Hematopoietic multipotent progenitor cell treated with erythropoietin and hydrocortisone succinate and interleukin-3 and kit ligand, for 17 days (in vitro differentiated cells): ENCODE data around the gene WNT5A.

Source experiments
- DNase-seq: peaks from one replicate; pipeline ENCODE4 v3.0.0-alpha.2; 2015; ENCODE audit warnings: low spot score

WNT5A gene

DNA sequence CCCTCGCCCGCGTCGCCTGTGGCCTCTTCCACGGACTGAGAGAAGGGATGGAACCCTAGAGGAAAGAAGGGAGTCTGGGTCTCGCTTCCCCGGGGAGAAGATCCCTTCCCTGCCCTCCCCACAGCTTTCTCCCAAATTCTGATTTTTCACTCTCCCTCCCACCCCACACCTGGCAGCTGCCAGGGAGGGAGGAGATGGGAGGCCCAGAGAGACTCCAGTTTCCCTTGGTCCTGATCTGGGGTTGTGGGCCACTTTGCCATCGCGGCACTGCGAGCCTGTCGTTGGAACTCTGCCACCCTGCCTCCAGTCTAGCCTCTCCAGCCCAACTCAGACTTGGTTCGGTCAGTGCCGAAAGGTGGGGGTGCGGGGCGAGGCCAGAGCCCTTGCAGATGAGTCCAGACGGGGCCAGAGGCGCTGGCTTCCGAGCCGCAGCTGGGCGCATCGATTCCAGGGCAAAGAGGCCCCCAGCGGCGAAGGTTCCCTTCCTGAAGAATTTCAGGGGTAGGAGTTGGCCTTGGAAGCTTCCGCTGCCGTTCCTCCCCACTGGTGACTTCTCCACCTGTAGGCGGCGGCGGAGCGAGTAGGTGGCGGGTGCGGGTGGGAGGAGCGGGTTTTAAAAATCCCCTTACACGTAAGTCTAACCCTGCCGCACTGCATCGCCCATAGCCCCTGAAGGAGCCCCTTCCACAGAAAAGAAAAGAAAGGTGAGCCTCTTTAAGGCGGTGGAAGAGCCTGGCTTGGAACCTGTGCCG is 5.2 kb downstream of the WNT5A start:
- DNase-seq: no peak

DNA sequence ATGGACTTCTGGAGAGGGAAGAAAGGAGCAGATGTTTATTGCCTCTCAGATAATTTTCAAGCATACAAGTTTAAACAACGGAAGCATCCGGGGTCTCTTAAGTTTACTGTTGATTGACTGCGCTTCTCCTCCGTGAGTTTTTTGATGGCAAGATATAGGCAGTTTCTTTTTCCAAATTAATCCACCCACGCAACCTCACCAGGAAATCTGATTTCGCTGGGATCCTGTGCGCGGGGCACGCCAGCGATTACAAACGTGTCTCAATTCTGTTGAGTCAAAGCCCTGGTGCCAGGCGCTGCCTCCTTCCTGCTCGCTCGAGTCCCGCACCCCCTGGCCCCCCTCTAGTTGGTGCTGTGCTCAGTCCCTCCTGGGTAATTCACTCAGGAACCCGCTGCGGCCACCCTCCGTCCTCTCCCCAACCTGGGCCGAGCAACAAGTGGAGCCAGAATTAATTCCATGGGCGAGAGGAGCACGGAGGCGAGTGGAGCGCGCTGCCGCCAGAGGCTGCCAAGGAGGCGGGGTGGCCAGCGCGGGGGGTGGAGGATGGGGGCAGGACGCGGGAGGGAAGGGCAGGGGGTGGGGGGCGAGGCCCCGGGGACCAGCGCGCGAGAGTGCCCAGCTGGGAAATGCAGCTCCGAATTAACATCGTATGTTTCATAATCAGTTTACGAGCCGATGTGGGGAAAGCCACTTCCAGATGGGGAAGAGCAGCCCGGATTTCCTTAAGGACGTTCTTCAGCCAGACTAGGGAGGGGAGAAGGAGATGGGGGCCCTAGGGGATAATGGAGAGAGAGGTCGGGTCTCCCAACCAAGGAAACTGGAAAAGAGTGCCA is 6.0 kb downstream of the WNT5A start:
- DNase-seq: no peak

DNA sequence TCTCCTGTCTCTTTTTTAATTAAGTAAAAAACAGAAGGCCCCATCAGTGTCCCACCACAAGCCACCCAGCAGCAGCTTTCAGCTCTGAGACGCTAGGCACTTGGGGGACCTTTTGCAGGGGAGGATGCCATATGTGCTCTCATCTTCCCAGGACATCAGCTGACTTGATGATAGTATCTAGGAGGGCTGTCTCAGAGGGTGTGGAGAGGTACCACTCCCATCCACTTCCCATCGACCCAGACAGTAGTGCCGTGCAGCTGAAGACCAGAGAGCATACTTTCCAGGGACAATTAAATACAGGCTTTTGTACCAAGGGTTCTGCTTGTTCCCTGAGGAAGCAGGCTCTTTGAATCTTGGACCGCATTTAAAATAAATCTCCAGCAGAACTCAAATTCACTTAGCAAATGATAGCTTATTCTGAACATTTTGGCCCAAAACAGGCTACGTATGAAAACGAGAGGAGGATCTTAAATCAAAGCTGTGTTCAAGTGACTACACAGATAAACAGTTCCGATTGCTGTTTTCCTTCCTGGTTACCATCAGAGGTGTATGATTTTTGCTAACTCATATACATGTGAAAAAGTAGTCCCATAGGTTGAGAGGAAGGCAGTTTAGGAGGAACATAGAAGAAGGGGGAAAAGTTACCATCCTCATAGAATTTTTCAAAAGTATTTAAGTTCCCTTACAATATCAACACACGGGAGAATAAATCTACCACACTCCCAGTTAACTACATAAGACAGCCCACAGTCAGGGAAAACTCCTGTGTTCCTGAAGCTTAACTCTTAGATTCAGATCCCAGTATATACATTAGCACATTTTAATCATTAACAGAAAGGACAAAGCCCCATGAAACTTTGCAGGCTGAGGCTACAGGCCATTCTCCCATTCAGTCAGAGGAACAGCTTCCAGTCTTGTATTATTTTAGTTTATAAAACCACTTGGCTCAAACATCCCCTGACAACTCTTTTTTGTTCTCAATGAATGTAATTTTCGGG is 9.5 kb downstream of the WNT5A start:
- no peak for DNase-seq

DNA sequence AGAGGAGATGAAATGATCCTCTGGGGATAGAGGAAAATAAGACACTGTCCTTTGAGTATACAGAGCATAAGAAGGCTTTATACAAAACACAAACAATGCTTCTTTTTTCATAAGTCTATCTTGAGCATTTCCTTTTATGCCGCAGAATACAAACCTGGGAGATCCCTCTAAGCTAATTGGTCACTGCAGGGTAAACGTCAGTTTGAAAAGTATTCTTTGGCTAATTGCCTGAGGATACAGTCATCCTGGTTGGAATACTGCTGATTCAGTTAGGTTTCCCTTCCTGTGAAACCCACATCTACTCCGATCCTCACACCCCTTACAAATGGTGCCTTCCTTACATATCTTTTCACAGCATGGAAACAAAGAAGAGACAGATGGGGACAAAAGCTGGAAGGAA is 10.6 kb downstream of the WNT5A start:
- no peak for DNase-seq

DNA sequence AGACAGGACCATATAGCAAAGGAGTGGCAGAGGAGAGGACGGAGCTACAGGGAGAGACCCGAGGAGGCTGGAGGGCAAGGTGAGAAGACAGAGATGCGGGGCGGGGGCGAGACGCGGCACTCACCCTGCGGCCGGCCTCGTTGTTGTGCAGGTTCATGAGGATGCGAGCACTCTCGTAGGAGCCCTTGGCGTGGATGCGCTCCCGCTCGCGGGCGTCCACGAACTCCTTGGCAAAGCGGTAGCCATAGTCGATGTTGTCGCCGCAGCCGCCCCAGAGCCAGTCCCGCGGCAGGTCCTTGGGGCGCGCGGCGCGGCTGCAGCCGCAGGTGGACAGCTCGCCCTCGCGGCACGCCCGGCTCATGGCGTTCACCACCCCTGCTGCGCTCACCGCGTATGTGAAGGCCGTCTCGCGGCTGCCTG is 12.9 kb downstream of the WNT5A start:
- DNase-seq: no peak

DNA sequence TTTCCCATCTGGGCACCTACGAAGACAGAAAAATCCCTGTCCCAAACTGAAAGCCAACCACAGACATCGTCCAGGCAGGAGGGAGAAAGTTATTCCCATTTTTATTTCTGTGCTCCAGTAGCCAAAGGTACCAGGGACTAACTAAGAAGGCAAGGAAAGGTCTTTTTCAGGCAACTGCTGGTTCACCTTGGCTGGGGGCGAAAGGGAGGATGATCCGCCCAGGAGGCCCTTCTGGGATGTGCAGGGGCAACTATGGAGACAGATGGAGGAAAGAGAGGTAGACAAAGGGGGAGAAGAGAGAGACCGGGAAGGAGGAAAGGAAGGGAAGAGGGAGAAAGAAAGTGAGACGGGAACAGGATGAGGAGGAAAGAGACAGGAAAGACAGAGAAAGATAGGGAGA is 13.3 kb downstream of the WNT5A start:
- no peak for DNase-seq

DNA sequence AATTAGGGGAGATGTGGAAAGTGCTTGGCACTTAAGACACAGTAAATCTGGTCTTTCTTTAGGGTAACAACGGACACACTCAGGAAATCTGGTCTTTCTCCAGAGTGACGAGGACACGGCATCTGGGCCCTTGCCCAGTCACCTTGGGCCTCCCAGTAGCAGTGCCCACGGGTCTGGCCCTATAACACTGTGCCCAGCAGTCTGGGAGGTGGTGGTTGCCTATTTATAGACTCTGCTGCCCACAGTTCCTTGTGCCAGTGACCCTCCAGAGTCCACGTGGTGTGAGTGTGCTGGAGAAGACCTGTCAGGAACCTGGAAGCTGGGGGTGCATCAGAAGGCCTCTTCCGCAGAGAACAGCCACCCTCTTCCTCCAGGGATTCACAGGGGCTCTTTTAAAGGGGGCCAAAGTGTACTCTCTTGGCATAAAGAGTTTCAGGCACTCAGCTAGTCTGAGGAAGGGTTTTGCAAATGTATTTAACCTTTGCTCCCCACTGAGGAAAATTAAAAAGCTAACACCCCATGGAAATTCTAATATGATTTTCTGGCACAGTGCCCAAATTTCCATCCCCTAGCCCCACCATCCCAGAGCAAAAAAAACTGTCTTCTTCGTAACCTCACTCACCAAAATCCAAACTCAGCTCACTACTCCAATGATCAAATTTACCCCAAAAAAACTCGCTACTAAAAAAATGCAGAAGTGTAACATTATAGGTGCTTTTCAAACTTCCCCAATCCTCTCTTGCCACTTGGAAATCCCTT is 15.4 kb downstream of the WNT5A start:
- DNase-seq: no peak

DNA sequence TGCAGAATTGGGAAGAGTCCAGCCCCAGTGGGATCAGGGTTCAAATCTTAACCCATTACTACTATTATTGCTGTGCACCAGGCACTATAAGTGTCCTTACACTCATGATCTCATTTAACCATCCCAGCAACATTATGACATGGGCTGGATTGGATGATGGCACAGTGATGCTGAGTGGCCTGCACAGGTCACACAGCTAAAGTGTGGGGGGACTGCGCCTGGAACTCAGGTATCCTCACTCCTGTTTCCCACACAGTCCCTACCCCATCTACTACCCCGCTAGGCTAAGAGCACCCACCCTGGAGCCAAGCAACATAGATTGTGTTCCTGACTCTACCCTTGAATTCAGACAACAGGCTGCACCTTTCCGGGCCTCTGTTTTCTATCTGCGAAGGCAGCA is 16.0 kb downstream of the WNT5A start:
- no peak for DNase-seq

DNA sequence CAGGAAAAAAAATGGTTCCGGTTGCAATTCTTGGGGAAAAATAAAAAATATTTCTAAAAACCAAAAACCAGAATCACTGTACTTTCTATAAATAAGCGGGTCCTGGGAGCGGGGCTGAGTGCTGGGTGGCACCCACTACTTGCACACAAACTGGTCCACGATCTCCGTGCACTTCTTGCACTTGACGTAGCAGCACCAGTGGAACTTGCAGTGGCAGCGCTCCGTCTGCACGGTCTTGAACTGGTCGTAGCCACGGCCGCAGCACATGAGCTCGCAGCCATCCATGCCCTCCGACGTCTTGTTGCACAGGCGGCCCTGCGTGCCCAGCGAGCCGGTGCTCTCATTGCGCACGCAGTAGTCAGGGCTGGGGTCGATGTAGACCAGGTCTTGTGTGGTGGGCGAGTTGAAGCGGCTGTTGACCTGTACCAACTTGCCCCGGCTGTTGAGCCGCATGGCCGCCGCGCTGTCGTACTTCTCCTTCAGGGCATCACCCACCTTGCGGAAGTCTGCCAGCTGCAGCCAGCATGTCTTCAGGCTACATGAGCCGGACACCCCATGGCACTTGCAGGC is 17.1 kb downstream of the WNT5A start:
- no peak for DNase-seq

DNA sequence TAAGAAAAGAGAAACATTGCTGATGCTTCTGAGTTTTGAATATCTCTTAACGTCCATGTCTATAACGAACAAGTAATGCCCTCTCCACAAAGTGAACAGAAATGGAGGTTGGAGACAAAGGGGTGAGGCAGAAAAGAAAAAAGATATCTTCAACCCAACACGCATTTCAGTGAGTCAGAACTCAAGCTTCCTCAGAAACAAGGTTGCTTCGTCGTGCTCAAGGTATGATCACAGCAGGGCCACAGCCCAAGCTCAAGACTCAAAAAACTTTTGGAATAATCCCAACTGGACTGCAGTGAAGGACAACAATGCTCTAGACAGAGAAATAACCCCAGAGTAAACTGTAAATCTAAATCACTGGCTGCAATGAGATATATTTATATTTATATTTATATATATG is 18.9 kb downstream of the WNT5A start:
- no peak for DNase-seq

DNA sequence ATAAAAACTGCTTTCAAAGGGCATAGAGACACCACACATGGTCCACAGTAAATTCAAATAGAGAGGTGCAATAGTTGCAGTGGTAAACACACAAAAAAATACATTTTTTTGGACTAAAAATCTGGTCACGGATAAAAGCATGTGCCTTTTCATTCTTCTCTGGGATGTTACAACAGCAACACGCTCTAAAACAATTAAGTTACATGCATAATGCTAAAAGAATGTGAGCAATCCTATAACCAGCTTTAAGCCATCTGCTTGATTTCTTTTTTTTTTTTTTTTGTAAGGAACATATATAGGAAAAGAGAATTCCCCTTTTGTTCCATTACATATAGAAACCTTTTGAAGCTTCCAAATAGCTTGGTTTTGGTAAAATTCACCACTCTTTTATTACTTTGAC is 20.0 kb downstream of the WNT5A start:
- DNase-seq: no peak

DNA sequence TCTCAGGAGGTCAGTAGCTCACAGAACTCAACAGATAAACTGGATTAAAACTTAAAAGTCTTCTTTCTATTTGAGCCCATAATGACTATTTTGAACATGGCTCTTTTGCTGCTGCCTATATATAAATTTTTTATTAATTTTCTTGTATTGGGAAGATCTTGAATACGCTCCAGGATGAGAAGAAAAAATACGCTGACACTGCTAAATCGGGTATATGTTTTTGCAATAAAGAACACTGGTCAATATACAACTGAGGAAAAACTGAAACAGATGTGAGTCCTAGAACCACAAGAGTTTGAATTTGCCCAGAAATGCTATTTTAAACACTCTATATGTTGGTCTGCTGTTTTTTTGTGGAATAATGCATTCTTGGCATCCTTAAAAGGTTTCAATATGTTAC is 20.6 kb downstream of the WNT5A start:
- DNase-seq: no peak

DNA sequence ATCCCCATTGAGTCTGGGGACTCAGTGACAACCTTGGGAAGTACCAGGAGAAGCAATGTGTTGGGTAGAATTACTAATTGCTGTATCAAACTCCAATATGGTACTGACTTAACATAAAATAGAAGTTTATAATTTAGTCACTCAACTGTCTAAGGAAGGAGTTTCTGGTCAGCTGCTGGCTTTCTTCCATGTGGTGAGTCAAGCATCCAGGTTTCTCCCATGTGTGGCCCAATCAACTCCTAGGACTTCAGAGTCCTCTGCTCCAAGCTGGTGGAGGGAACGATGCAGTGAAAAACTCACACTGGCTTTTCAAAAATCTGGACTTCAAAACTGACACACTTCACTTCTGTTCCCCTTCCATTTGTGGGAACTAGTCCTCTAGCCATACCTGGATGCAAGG is 25.2 kb downstream of the WNT5A start:
- DNase-seq: no peak

DNA sequence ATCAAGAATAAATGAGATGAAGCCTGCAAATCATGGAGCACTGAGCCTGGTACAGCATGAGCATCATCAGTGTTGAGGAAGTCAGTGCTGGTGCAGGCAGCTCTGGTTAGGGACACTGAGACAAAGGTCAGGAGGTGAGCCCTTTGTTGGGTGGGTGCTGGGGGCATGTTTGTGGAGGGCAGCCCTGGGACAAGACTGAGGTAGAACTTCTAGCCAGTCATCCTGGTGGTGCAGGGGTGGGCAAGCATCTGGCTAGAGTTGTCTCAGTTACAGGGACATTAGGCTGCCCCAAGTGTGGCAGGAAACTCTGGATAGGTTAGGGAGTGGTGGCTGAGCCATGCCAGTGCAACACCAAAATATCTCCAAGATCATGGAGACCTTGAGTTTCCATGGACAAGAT is 27.3 kb downstream of the WNT5A start:
- no peak for DNase-seq

DNA sequence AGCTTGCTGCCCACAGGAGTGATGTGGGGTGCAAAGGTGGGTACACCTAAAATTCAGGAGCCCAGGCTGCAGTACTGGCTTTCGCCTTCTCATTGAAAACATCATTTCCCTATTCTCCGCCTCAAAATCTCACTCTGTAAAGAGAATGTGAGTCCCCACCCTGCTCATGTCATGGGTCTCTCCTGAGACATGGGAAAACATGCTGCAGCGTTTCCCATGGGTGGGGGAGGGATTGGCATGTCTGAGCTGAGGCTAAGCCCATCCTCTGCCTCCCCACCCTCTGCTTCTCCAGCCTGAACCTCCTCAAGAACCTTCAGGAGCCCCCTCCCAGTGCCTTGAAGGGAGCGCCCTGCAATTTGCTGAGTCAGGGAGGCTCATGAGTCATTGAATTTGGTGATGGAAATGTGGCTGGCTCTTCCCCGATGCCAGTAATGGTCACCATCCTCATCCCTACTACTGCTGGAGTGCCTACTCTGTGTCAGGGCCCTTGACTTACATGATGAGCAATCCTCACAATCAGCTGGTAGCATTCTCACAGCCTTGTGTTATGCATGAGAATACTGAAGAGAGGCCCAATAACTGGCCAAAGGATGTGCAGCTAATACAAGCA is 28.8 kb downstream of the WNT5A start:
- DNase-seq: no peak

DNA sequence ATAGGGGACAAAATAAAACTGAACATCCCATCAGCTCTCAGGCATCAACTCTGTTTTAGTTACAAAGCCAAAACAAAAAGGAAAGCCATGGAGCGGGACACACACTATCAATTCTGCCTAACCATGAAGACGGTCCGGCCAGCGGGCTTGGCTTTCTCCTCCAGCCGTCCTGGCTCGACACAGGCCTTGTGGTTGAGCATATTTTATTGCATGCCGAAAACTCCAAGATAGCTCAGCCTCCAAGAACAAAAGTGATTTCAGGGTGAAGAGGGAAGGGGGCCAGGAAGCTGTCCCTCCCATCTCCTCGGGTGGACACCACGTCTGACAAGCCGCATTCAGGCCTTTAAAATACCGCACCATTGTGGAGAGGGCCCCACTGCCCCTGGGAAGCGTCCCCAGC is 31.2 kb downstream of the WNT5A start:
- no peak for DNase-seq

DNA sequence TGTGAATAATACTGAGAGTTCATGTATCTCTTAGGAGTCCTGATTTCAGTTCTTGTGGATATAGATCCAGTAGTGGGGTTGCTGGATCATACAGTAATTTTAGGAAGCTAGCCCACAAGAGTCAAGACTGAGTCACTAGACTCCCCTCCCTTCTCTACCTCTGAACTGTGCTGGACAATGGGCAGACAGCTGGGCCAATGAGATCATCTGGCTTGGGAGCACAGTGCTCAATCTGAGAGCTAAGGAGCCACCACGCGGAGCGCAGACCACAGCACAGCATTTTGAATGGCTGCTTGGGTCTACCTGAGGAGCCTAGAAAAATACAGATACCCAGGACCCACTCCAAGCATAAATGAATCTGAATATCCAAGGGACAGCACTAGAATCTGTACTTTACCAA is 32.5 kb downstream of the WNT5A start:
- no peak for DNase-seq

DNA sequence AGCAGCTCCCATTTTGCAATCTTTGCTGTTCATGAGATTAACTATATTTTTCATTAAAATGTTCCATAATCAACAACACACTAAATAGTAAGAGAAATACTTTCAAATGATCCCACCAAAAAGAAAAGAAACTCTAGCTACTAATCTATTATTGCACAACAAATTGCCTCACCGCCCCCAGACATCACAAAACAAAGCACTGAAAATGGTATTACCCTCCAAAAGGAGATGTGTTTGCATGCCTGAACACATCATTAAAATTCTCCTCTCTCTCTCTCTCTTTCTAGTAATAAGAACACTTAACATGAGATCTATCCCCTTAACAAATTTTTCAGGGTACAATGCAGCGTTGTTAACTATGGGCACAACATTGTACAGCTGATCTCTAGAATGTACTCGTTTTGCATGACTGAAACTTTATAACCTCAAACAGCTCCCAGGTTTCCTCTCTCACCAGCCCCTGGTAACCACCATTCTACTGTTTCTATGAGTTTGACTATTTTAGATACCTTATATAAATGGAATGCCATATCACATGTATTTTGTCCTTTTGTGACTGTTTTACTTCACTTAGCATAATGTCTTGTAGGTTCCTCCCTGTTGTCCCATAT is 33.1 kb downstream of the WNT5A start:
- no peak for DNase-seq

DNA sequence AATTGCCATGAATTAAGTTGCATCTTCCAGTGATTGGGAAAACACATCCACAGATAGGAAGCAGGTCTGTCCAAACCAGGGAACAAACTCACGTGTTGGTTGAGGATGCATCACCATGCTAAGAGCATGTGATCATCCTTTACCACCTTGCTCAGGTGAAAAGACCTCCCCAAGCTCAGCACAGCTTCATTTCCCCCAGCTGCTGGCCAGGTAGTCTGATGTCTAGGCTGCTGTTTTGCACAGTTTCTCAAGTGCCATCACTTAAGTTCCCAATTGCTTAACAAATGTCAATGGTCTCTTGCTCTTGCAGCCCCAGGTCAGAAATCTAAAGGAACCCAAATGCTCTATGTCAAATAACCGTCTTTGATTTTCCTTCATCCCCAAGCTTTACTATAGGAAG is 34.2 kb downstream of the WNT5A start:
- no peak for DNase-seq

DNA sequence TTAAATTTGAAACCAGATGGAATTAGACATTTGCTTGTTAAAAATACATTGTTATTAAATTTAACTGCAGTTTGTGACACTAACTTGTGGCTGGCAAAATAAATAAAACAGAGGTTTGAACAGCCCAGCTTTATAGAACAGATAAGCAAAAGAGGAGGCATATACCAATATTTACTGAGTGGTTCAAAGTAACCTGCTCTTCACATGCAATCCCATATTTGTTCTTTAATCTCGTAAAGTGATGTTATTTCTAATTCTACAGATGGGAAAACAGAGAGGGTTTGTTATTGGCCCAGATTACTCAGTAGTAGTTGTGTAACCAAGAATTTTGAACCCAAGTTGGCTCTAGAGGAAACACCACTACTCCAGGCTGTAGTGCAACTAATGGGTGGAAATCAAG is 37.6 kb downstream of the WNT5A start:
- DNase-seq: no peak
